Esophagus muscularis mucosa (tissue), 4 donors: Measurements from ENCODE around the gene SQSTM1.

Experiments used
- EP300 ChIP-seq: sonication (generic); formaldehyde crosslinking; IDR thresholded peaks from one replicate; pipeline ENCODE4 v1.6.1; 2017; ENCODE audit warnings: antibody characterized with exemption
- POLR2AphosphoS5 ChIP-seq, 2 donors: sonication (generic); formaldehyde crosslinking; IDR thresholded peaks; one replicate each; pipeline ENCODE4 v1.6.1; 2017; ENCODE audit warnings: antibody characterized with exemption in 2 of 2
- TF ChIP-seq, protein P1 (sequence below), 3 experiments: fragments of 200-600 bp in 2 of 3; fragments of 450-650 bp in 1 of 3; sonication (generic) in 2 of 3; IDR thresholded peaks; one replicate each; pipeline ENCODE4 v1.5.1; 2017 to 2019; ENCODE audit warnings: antibody characterized with exemption in 3 of 3, mild to moderate bottlenecking in 2 of 3, moderate library complexity in 1 of 3

- TF ChIP-seq, protein P1, sequence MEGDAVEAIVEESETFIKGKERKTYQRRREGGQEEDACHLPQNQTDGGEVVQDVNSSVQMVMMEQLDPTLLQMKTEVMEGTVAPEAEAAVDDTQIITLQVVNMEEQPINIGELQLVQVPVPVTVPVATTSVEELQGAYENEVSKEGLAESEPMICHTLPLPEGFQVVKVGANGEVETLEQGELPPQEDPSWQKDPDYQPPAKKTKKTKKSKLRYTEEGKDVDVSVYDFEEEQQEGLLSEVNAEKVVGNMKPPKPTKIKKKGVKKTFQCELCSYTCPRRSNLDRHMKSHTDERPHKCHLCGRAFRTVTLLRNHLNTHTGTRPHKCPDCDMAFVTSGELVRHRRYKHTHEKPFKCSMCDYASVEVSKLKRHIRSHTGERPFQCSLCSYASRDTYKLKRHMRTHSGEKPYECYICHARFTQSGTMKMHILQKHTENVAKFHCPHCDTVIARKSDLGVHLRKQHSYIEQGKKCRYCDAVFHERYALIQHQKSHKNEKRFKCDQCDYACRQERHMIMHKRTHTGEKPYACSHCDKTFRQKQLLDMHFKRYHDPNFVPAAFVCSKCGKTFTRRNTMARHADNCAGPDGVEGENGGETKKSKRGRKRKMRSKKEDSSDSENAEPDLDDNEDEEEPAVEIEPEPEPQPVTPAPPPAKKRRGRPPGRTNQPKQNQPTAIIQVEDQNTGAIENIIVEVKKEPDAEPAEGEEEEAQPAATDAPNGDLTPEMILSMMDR (IDR thresholded peaks at IDR 0.05) = no peak
- TF ChIP-seq EP300 (no peak), POLR2AphosphoS5 (IDR thresholded peaks at IDR 0.05) (no peak)
Measured at GRCh38 chr5:179828756-179829421, 8.2 kb downstream of the SQSTM1 start.
